ENCODE measurements around the gene TBC1D8. TPM values are rescaled to one million over a fixed set of nuclear protein-coding genes. Genes with fewer than 3 reads are reported as not detected.

TBC1D8 gene
- polyA plus RNA-seq, 4 donors = 12.6 to 113 (median 28.2) TPM

- Histone ChIP-seq H3K36me3 (ENCODE audit: control insufficient read depth in 3 of 3, insufficient read depth in 2 of 3, low read depth in 1 of 3, low read length in 3 of 3) (peaks cover 3 to 40% (median 8%) of the 10 kb centered on the region in 3 donors), H3K4me3 (ENCODE audit: low read depth in 1 of 3, low read length in 3 of 3) (no peak overlapping the region), H3K9me3 (ENCODE audit: control insufficient read depth in 2 of 2, insufficient read depth in 1 of 2, low read depth in 1 of 2, low read length in 1 of 2) (no peaks in the 10 kb centered on the region), H3K27ac (ENCODE audit: low read depth in 1 of 3, low read length in 2 of 3) (no peak overlapping the region), H3K4me1 (ENCODE audit: control insufficient read depth in 3 of 3, insufficient read depth in 2 of 3, low read depth in 1 of 3, low read length in 2 of 3) (no peaks in the 10 kb centered on the region), H3K27me3 (ENCODE audit: control insufficient read depth in 3 of 3, insufficient read depth in 3 of 3, low read length in 3 of 3) (no peaks in the 10 kb centered on the region)
- WGBS, 3 donors = 72 to 79% (median 77%) methylated on average over 11 of the region's 11 CpGs
- no peak for FAIRE-seq
- DNase-seq = no peak
Observed at GRCh38 chr2:100983684-100984310, 167.4 kb downstream of the TBC1D8 start.

- no peak for DNase-seq
- no peak for FAIRE-seq
- Histone ChIP-seq H3K4me3 (ENCODE audit: low read depth in 1 of 3, low read length in 3 of 3) (no peak overlapping the region), H3K4me1 (ENCODE audit: control insufficient read depth in 3 of 3, insufficient read depth in 2 of 3, low read depth in 1 of 3, low read length in 2 of 3) (no peaks in the 10 kb centered on the region), H3K27ac (ENCODE audit: low read depth in 1 of 3, low read length in 2 of 3) (no peak overlapping the region), H3K36me3 (ENCODE audit: control insufficient read depth in 3 of 3, insufficient read depth in 2 of 3, low read depth in 1 of 3, low read length in 3 of 3) (peaks cover 3 to 40% (median 4%) of the 10 kb centered on the region in 3 donors), H3K27me3 (ENCODE audit: control insufficient read depth in 3 of 3, insufficient read depth in 3 of 3, low read length in 3 of 3) (no peaks in the 10 kb centered on the region), H3K9me3 (ENCODE audit: control insufficient read depth in 2 of 2, insufficient read depth in 1 of 2, low read depth in 1 of 2, low read length in 1 of 2) (no peaks in the 10 kb centered on the region)
- 88 to 92% (median 91%) methylated on average over 12 of the region's 12 CpGs for WGBS, 3 donors
Observed at GRCh38 chr2:100983201-100983600, 168.0 kb downstream of the TBC1D8 start.

GRCh38 chr2:100982431-100982861 lies 168.7 kb downstream of the TBC1D8 start:
- FAIRE-seq (no peak), DNase-seq (no peak)
- WGBS, 3 donors = 79 to 83% (median 79%) methylated on average over 8 of the region's 8 CpGs
- Histone ChIP-seq H3K4me1 (ENCODE audit: control insufficient read depth in 3 of 3, insufficient read depth in 2 of 3, low read depth in 1 of 3, low read length in 2 of 3) (no peaks in the 10 kb centered on the region), H3K4me3 (ENCODE audit: low read depth in 1 of 3, low read length in 3 of 3) (no peak overlapping the region), H3K36me3 (ENCODE audit: control insufficient read depth in 3 of 3, insufficient read depth in 2 of 3, low read depth in 1 of 3, low read length in 3 of 3) (peaks cover 5 to 37% (median 5%) of the 10 kb centered on the region in 3 donors), H3K27me3 (ENCODE audit: control insufficient read depth in 3 of 3, insufficient read depth in 3 of 3, low read length in 3 of 3) (no peaks in the 10 kb centered on the region), H3K9me3 (ENCODE audit: control insufficient read depth in 2 of 2, insufficient read depth in 1 of 2, low read depth in 1 of 2, low read length in 1 of 2) (no peaks in the 10 kb centered on the region), H3K27ac (ENCODE audit: low read depth in 1 of 3, low read length in 2 of 3) (no peak overlapping the region)

- Histone ChIP-seq H3K4me3 (ENCODE audit: low read depth in 1 of 3, low read length in 3 of 3) (no peak overlapping the region), H3K4me1 (ENCODE audit: control insufficient read depth in 3 of 3, insufficient read depth in 2 of 3, low read depth in 1 of 3, low read length in 2 of 3) (no peaks in the 10 kb centered on the region), H3K9me3 (ENCODE audit: control insufficient read depth in 2 of 2, insufficient read depth in 1 of 2, low read depth in 1 of 2, low read length in 1 of 2) (no peaks in the 10 kb centered on the region), H3K27me3 (ENCODE audit: control insufficient read depth in 3 of 3, insufficient read depth in 3 of 3, low read length in 3 of 3) (no peaks in the 10 kb centered on the region), H3K36me3 (ENCODE audit: control insufficient read depth in 3 of 3, insufficient read depth in 2 of 3, low read depth in 1 of 3, low read length in 3 of 3) (peaks cover 2 to 46% (median 7%) of the 10 kb centered on the region in 3 donors), H3K27ac (ENCODE audit: low read depth in 1 of 3, low read length in 2 of 3) (no peak overlapping the region)
- DNase-seq (peak in 1 of 2 donors; percentile 39), FAIRE-seq (no peak)
- 66 to 76% (median 73%) methylated on average over 2 of the region's 2 CpGs for WGBS, 3 donors
Observed at GRCh38 chr2:100981011-100981410, 170.2 kb downstream of the TBC1D8 start.

- peaks cover 2 to 53% (median 15%) of the 10 kb centered on the region in 3 donors for H3K36me3 ChIP-seq (ENCODE audit: control insufficient read depth in 3 of 3, insufficient read depth in 2 of 3, low read depth in 1 of 3, low read length in 3 of 3)
- no peak for DNase-seq
- 89 to 92% (median 92%) methylated on average over 12 of the region's 12 CpGs for WGBS, 3 donors
- H3K4me3 ChIP-seq (ENCODE audit: low read depth in 1 of 3, low read length in 3 of 3) = no peak overlapping the region
- H3K4me1 ChIP-seq (ENCODE audit: control insufficient read depth in 3 of 3, insufficient read depth in 2 of 3, low read depth in 1 of 3, low read length in 2 of 3) = no peaks in the 10 kb centered on the region
- no peaks in the 10 kb centered on the region for H3K9me3 ChIP-seq (ENCODE audit: control insufficient read depth in 2 of 2, insufficient read depth in 1 of 2, low read depth in 1 of 2, low read length in 1 of 2)
- no peak overlapping the region for H3K27ac ChIP-seq (ENCODE audit: low read depth in 1 of 3, low read length in 2 of 3)
- H3K27me3 ChIP-seq (ENCODE audit: control insufficient read depth in 3 of 3, insufficient read depth in 3 of 3, low read length in 3 of 3) = no peaks in the 10 kb centered on the region
- FAIRE-seq = no peak
Observed at GRCh38 chr2:100980046-100980445, 171.1 kb downstream of the TBC1D8 start.

- Histone ChIP-seq H3K9me3 (ENCODE audit: control insufficient read depth in 2 of 2, insufficient read depth in 1 of 2, low read depth in 1 of 2, low read length in 1 of 2) (no peaks in the 10 kb centered on the region), H3K4me3 (ENCODE audit: low read depth in 1 of 3, low read length in 3 of 3) (no peak overlapping the region), H3K27ac (ENCODE audit: low read depth in 1 of 3, low read length in 2 of 3) (no peak overlapping the region), H3K4me1 (ENCODE audit: control insufficient read depth in 3 of 3, insufficient read depth in 2 of 3, low read depth in 1 of 3, low read length in 2 of 3) (no peaks in the 10 kb centered on the region), H3K27me3 (ENCODE audit: control insufficient read depth in 3 of 3, insufficient read depth in 3 of 3, low read length in 3 of 3) (no peaks in the 10 kb centered on the region), H3K36me3 (ENCODE audit: control insufficient read depth in 3 of 3, insufficient read depth in 2 of 3, low read depth in 1 of 3, low read length in 3 of 3) (peaks cover 2 to 61% (median 23%) of the 10 kb centered on the region in 3 donors)
- DNase-seq (no peak), FAIRE-seq (no peak)
- WGBS, 3 donors = 77 to 90% (median 83%) methylated on average over 16 of the region's 16 CpGs
Observed at GRCh38 chr2:100978582-100979191, 172.5 kb downstream of the TBC1D8 start.

GRCh38 chr2:100977511-100977910 lies 173.7 kb downstream of the TBC1D8 start:
- no peak overlapping the region for H3K4me3 ChIP-seq (ENCODE audit: low read depth in 1 of 3, low read length in 3 of 3)
- no peaks in the 10 kb centered on the region for H3K27me3 ChIP-seq (ENCODE audit: control insufficient read depth in 3 of 3, insufficient read depth in 3 of 3, low read length in 3 of 3)
- H3K4me1 ChIP-seq (ENCODE audit: control insufficient read depth in 3 of 3, insufficient read depth in 2 of 3, low read depth in 1 of 3, low read length in 2 of 3) = no peaks in the 10 kb centered on the region
- WGBS, 3 donors = 88 to 92% (median 89%) methylated on average over 12 of the region's 12 CpGs
- no peak for FAIRE-seq
- no peak for DNase-seq
- H3K9me3 ChIP-seq (ENCODE audit: control insufficient read depth in 2 of 2, insufficient read depth in 1 of 2, low read depth in 1 of 2, low read length in 1 of 2) = no peaks in the 10 kb centered on the region
- H3K36me3 ChIP-seq (ENCODE audit: control insufficient read depth in 3 of 3, insufficient read depth in 2 of 3, low read depth in 1 of 3, low read length in 3 of 3) = peaks cover 2 to 56% (median 26%) of the 10 kb centered on the region in 3 donors
- H3K27ac ChIP-seq (ENCODE audit: low read depth in 1 of 3, low read length in 2 of 3) = no peak overlapping the region

- peaks cover 2 to 49% (median 26%) of the 10 kb centered on the region in 3 donors for H3K36me3 ChIP-seq (ENCODE audit: control insufficient read depth in 3 of 3, insufficient read depth in 2 of 3, low read depth in 1 of 3, low read length in 3 of 3)
- no peak overlapping the region for H3K27ac ChIP-seq (ENCODE audit: low read depth in 1 of 3, low read length in 2 of 3)
- FAIRE-seq (no peak), DNase-seq (no peak)
- no peaks in the 10 kb centered on the region for H3K27me3 ChIP-seq (ENCODE audit: control insufficient read depth in 3 of 3, insufficient read depth in 3 of 3, low read length in 3 of 3)
- H3K4me3 ChIP-seq (ENCODE audit: low read depth in 1 of 3, low read length in 3 of 3) = no peak overlapping the region
- H3K4me1 ChIP-seq (ENCODE audit: control insufficient read depth in 3 of 3, insufficient read depth in 2 of 3, low read depth in 1 of 3, low read length in 2 of 3) = no peaks in the 10 kb centered on the region
- WGBS, 3 donors = 78 to 91% (median 84%) methylated on average over 19 of the region's 19 CpGs
- H3K9me3 ChIP-seq (ENCODE audit: control insufficient read depth in 2 of 2, insufficient read depth in 1 of 2, low read depth in 1 of 2, low read length in 1 of 2) = no peaks in the 10 kb centered on the region
Observed at GRCh38 chr2:100976645-100977391, 174.4 kb downstream of the TBC1D8 start.
